Stimulated activated CD4-positive, alpha-beta T cell treated with anti-CD3 and anti-CD28 coated beads, Interleukin-1b, Interleukin-23, amount 100 ng/mL, for 48 hours (primary cell): ENCODE data around the gene ELK3.

Experiments
- DNase-seq: peaks from one replicate; pipeline ENCODE4 v3.0.0-alpha.2; 2020

Gene ELK3

GRCh38 chr12:96260644-96261043 lies 66.5 kb downstream of the ELK3 start:
- no peak for DNase-seq

GRCh38 chr12:96261557-96261956 lies 67.4 kb downstream of the ELK3 start:
- DNase-seq = no peak

GRCh38 chr12:96263449-96263902 lies 69.3 kb downstream of the ELK3 start:
- no peak for DNase-seq

- no peak for DNase-seq
Observed at GRCh38 chr12:96265400-96265799, 71.2 kb downstream of the ELK3 start.

- no peak for DNase-seq
Observed at GRCh38 chr12:96265836-96266235, 71.7 kb downstream of the ELK3 start.

GRCh38 chr12:96266238-96266637 lies 72.1 kb downstream of the ELK3 start:
- DNase-seq = no peak

GRCh38 chr12:96271469-96272199 lies 77.5 kb downstream of the ELK3 start:
- no peak for DNase-seq

GRCh38 chr12:96274331-96274730 lies 80.2 kb downstream of the ELK3 start:
- no peak for DNase-seq

GRCh38 chr12:96285158-96285557 lies 91.0 kb downstream of the ELK3 start:
- no peak for DNase-seq

- no peak for DNase-seq
Observed at GRCh38 chr12:96289067-96289466, 94.9 kb downstream of the ELK3 start.

GRCh38 chr12:96293093-96293492 lies 98.9 kb downstream of the ELK3 start:
- no peak for DNase-seq

GRCh38 chr12:96294831-96295230 lies 100.7 kb downstream of the ELK3 start:
- no peak for DNase-seq

- no peak for DNase-seq
Observed at GRCh38 chr12:96295532-96296160, 101.5 kb downstream of the ELK3 start.

GRCh38 chr12:96297504-96297903 lies 103.3 kb downstream of the ELK3 start:
- no peak for DNase-seq

- no peak for DNase-seq
Observed at GRCh38 chr12:96300064-96300463, 105.9 kb downstream of the ELK3 start.

GRCh38 chr12:96301732-96302131 lies 107.6 kb downstream of the ELK3 start:
- DNase-seq = no peak

- DNase-seq = no peak
Observed at GRCh38 chr12:96302687-96303310, 108.6 kb downstream of the ELK3 start.

- DNase-seq = no peak
Observed at GRCh38 chr12:96303653-96304052, 109.5 kb downstream of the ELK3 start.

GRCh38 chr12:96305665-96306064 lies 111.5 kb downstream of the ELK3 start:
- DNase-seq = no peak

GRCh38 chr12:96308881-96309280 lies 114.7 kb downstream of the ELK3 start:
- DNase-seq = no peak

- DNase-seq = no peak
Observed at GRCh38 chr12:96310067-96310466, 115.9 kb downstream of the ELK3 start.

GRCh38 chr12:96311191-96311590 lies 117.0 kb downstream of the ELK3 start:
- no peak for DNase-seq

- DNase-seq = no peak
Observed at GRCh38 chr12:96313606-96314005, 119.4 kb downstream of the ELK3 start.

GRCh38 chr12:96314723-96315122 lies 120.5 kb downstream of the ELK3 start:
- DNase-seq = no peak
